GM18870 (cell line): ENCODE results near the gene HCN2.

Source experiments
- ATAC-seq: cut with Tn5 transposase; IDR thresholded peaks from one replicate; pipeline ENCODE4 v1.9.1; 2021; ENCODE audit warnings: moderate library complexity; ENCODE audit not compliant: unreplicated experiment

HCN2 gene

GRCh38 chr19:651114-651818, 61.6 kb downstream of the HCN2 start:
- no peak for ATAC-seq

GRCh38 chr19:651991-652390, 62.3 kb downstream of the HCN2 start:
- no peak for ATAC-seq

- no peak for ATAC-seq
Observed at GRCh38 chr19:652467-653389, 63.0 kb downstream of the HCN2 start.

- no peak for ATAC-seq
Observed at GRCh38 chr19:653425-653824, 63.7 kb downstream of the HCN2 start.

- no peak for ATAC-seq
Observed at GRCh38 chr19:655691-656090, 66.0 kb downstream of the HCN2 start.

GRCh38 chr19:656751-657559, 67.3 kb downstream of the HCN2 start:
- no peak for ATAC-seq

- ATAC-seq = no peak
Observed at GRCh38 chr19:657611-658010, 67.9 kb downstream of the HCN2 start.

- no peak for ATAC-seq
Observed at GRCh38 chr19:658059-658839, 68.6 kb downstream of the HCN2 start.

- no peak for ATAC-seq
Observed at GRCh38 chr19:658916-659839, 69.5 kb downstream of the HCN2 start.

GRCh38 chr19:660793-661426, 71.2 kb downstream of the HCN2 start:
- ATAC-seq = no peak

GRCh38 chr19:661427-662196, 71.9 kb downstream of the HCN2 start:
- no peak for ATAC-seq

- no peak for ATAC-seq
Observed at GRCh38 chr19:662207-662961, 72.7 kb downstream of the HCN2 start.

- ATAC-seq = no peak
Observed at GRCh38 chr19:662962-663681, 73.4 kb downstream of the HCN2 start, which contains the start of gene RNF126. RNF126 (minus strand) TSS chr19:663214; CDS start chr19:663121, 93 bp downstream.

- ATAC-seq = no peak
Observed at GRCh38 chr19:663682-664117, 74.0 kb downstream of the HCN2 start.

GRCh38 chr19:664913-665443, 75.3 kb downstream of the HCN2 start:
- ATAC-seq = no peak
